ENCODE data around the gene CMTR1.

GRCh38 chr6:37521674-37522073 is 88.7 kb downstream of the CMTR1 start:
- TF ChIP-seq POLR2AphosphoS5 (IDR thresholded peaks at IDR 0.05; ENCODE audit: low read depth, low read length) (no peak), MAX (IDR thresholded peaks at IDR 0.05; ENCODE audit: low read depth) (no peak), NRF1 (IDR thresholded peaks at IDR 0.05; ENCODE audit: low read depth, low read length) (no peak), CTCF (IDR thresholded peaks at IDR 0.05) (no peak), FOXM1 (IDR thresholded peaks at IDR 0.05; ENCODE audit: low read depth) (no peak), RAD21 (IDR thresholded peaks at IDR 0.05; ENCODE audit: low read length) (no peak), JUND (IDR thresholded peaks at IDR 0.05) (no peak), TAF1 (IDR thresholded peaks at IDR 0.05; ENCODE audit: borderline replicate concordance, low read depth, low read length) (no peak), MXI1 (IDR thresholded peaks at IDR 0.05; ENCODE audit: low read depth, low read length) (no peak)

Measured in SK-N-SH (cell line).